Upper lobe of left lung (tissue), 6 donors: ENCODE data around the gene MCF2L2. TPM values are rescaled to one million over a fixed set of nuclear protein-coding genes. Genes with fewer than 3 reads are reported as not detected.

Source experiments
- ATAC-seq, 2 donors: fragments of 200-7000 bp; cut with Tn5 transposase; one replicate each; pipeline ENCODE4 v1.9.1; 2022; ENCODE audit warnings: mild to moderate bottlenecking in 2 of 2, moderate library complexity in 2 of 2; ENCODE audit not compliant: low FRiP score in 2 of 2
- DNase-seq, 2 donors: peaks; one replicate each; pipeline ENCODE4 v3.0.0-alpha.2; 2019 to 2020
- H3K27ac ChIP-seq, 4 donors: fragments of 200-600 bp; sonication (generic); one replicate each; pipeline ENCODE4 v1.5.1; 2016 to 2019
- H3K27me3 ChIP-seq, 4 donors: fragments of 200-600 bp; sonication (generic); one replicate each; pipeline ENCODE4 v1.5.1; 2017 to 2019
- H3K36me3 ChIP-seq, 4 donors: fragments of 200-600 bp; sonication (generic); one replicate each; pipeline ENCODE4 v1.5.1; 2016 to 2019
- H3K4me1 ChIP-seq, 4 donors: fragments of 200-600 bp; sonication (generic); one replicate each; pipeline ENCODE4 v1.5.1; 2018 to 2019
- H3K4me3 ChIP-seq, 4 donors: fragments of 200-600 bp; sonication (generic); one replicate each; pipeline ENCODE4 v1.5.1; 2017 to 2019; ENCODE audit warnings: mild to moderate bottlenecking in 2 of 4, moderate library complexity in 1 of 4
- H3K9me3 ChIP-seq, 4 donors: fragments of 200-600 bp; sonication (generic); one replicate each; pipeline ENCODE4 v1.5.1; 2018 to 2019
- EP300 ChIP-seq, 4 donors: sonication (generic); formaldehyde crosslinking; IDR thresholded peaks; one replicate each; pipeline ENCODE4 v1.5.1; 2017; ENCODE audit warnings: antibody characterized with exemption in 4 of 4, control low read depth in 2 of 4
- POLR2A ChIP-seq, 4 donors: fragments of 450-650 bp; IDR thresholded peaks; one replicate each; pipeline ENCODE4 v1.5.1; 2016 to 2017; ENCODE audit warnings: antibody characterized with exemption in 4 of 4, mild to moderate bottlenecking in 2 of 4
- POLR2AphosphoS5 ChIP-seq, 2 donors: sonication (generic); formaldehyde crosslinking; IDR thresholded peaks; one replicate each; pipeline ENCODE4 v1.5.1; 2017; ENCODE audit warnings: antibody characterized with exemption in 2 of 2
- WGBS, 2 donors: methylation state at CpG; one replicate each; pipeline ENCODE4 v1.1.5; 2017 to 2018; 5-methylcytosine and 5-hydroxymethylcytosine counted together
- total RNA-seq, 6 donors: library from RNA; depleted of rRNA in 4 of 6; stranded (reverse); fragments of >200 nt in 4 of 6; gene quantifications; one replicate each; pipeline versions ENCODE4 v1.1.0 to v1.2.1, GENCODE V29; 2016 to 2021
- TF ChIP-seq, protein P1 (sequence below), 6 experiments: fragments of 450-650 bp in 4 of 6; fragments of 200-600 bp in 2 of 6; sonication (generic) in 2 of 6; IDR thresholded peaks; one replicate each; pipeline ENCODE4 v1.5.1; 2016 to 2019; ENCODE audit warnings: antibody characterized with exemption in 6 of 6
- donor health status: DM: no; HTN: no; CAD: no; lungs with moderate emphysema.
- donor health status: DM: no; HTN: yes; CAD: no; lungs with severe emphysema.

The MCF2L2 gene
- total RNA-seq, 6 donors from 2014 or later: 0.22 to 2.0 (median 1.2) TPM

DNA sequence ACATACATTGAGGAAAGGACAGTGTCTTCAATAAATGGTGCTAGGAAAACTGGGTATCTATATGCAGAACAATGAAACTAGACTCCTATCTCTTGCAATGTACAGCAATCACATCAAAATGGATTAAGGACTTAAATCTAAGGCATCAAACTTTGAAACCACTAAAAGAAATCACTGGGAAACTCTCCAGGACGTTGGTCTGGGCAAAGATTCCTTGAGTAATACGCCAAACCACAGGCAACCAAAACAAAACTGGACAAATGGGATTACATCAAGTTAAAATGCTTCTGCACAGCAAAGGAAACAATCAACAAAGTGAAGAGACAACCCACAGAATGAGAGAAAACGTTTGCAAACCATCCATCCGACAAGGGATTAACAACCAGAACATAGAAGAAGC, 280.4 kb downstream of the MCF2L2 start:
- WGBS, 2 donors: 54 to 57% methylated on average over 4 of the region's 4 CpGs
- no peak for TF ChIP-seq POLR2AphosphoS5 (IDR thresholded peaks at IDR 0.05)
- TF ChIP-seq, protein P1, sequence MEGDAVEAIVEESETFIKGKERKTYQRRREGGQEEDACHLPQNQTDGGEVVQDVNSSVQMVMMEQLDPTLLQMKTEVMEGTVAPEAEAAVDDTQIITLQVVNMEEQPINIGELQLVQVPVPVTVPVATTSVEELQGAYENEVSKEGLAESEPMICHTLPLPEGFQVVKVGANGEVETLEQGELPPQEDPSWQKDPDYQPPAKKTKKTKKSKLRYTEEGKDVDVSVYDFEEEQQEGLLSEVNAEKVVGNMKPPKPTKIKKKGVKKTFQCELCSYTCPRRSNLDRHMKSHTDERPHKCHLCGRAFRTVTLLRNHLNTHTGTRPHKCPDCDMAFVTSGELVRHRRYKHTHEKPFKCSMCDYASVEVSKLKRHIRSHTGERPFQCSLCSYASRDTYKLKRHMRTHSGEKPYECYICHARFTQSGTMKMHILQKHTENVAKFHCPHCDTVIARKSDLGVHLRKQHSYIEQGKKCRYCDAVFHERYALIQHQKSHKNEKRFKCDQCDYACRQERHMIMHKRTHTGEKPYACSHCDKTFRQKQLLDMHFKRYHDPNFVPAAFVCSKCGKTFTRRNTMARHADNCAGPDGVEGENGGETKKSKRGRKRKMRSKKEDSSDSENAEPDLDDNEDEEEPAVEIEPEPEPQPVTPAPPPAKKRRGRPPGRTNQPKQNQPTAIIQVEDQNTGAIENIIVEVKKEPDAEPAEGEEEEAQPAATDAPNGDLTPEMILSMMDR (IDR thresholded peaks at IDR 0.05): no peak
- no peak for TF ChIP-seq EP300 (IDR thresholded peaks at IDR 0.05)
- no peak for TF ChIP-seq POLR2A (IDR thresholded peaks at IDR 0.05)
- Histone ChIP-seq H3K27ac (no peak overlapping the region), H3K4me1 (peaks cover 0 to 20% (median 3%) of the 10 kb centered on the region in 4 donors), H3K36me3 (no peaks in the 10 kb centered on the region), H3K9me3 (no peaks in the 10 kb centered on the region), H3K27me3 (no peaks in the 10 kb centered on the region), H3K4me3 (no peak overlapping the region)
- DNase-seq (no peak), ATAC-seq (no peak)

DNA sequence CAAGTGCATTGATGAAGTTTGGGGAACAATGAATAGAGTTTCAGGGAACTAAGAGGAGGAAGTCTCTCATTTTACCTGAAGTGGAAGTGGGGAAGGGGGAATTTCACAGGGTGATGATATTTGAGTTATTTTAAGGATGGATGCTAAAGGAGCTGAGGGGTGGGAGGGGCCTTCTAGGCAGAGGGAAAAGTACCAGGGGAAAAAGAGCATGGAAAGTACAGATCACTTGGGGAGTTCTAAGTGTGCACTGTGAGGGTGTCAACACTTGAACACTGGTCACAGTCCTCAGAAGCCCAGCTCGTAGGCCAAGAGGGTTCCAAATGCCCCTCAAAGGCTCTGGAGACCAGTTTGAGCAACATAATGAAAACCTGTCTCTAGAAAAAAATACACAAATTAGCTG, 284.1 kb downstream of the MCF2L2 start:
- Histone ChIP-seq H3K4me3 (no peak overlapping the region), H3K36me3 (no peaks in the 10 kb centered on the region), H3K27me3 (no peaks in the 10 kb centered on the region), H3K27ac (peak overlapping the region in 1 of 4 donors; percentile 64), H3K9me3 (no peaks in the 10 kb centered on the region), H3K4me1 (peaks cover 0 to 11% (median 0%) of the 10 kb centered on the region in 4 donors)
- ATAC-seq (peak in 1 of 2 donors; percentile 66), DNase-seq (peak in 1 of 2 donors; percentile 67)
- TF ChIP-seq, protein P1 (IDR thresholded peaks at IDR 0.05): no peak
- peak in 1 of 4 donors; percentile 14 for TF ChIP-seq POLR2A (IDR thresholded peaks at IDR 0.05)
- TF ChIP-seq POLR2AphosphoS5 (IDR thresholded peaks at IDR 0.05): peak in 1 of 2 donors; percentile 27
- TF ChIP-seq EP300 (IDR thresholded peaks at IDR 0.05): peak in 1 of 4 donors; percentile 82
- 33 to 59% methylated on average over 1 of the region's 1 CpG for WGBS, 2 donors

DNA sequence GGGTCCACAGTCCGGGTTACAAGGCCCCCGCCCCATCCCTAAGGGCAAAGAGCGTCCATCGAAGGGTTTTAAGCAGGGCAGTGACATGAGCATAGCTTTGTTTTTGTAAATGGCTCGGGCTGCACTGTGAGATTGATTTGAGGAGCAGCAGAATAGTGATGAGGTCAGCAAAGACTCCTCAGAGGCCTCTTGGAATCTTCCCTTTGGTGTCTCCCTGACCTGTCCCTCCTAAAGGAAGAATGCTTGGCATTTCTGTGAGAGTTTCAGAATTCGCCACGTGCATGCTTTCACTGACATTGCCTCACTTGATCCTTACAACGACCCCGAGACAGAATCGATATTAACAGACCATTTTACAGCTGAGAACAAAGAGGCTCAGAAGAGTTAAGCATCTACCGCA, 286.2 kb downstream of the MCF2L2 start:
- Histone ChIP-seq H3K36me3 (no peaks in the 10 kb centered on the region), H3K27me3 (no peaks in the 10 kb centered on the region), H3K4me3 (no peak overlapping the region), H3K27ac (no peak overlapping the region), H3K9me3 (no peaks in the 10 kb centered on the region), H3K4me1 (peaks cover 0 to 11% (median 0%) of the 10 kb centered on the region in 4 donors)
- TF ChIP-seq POLR2A (IDR thresholded peaks at IDR 0.05) (no peak), POLR2AphosphoS5 (IDR thresholded peaks at IDR 0.05) (no peak), EP300 (IDR thresholded peaks at IDR 0.05) (no peak)
- TF ChIP-seq, protein P1 (IDR thresholded peaks at IDR 0.05): no peak
- DNase-seq (no peak), ATAC-seq (no peak)
- 70 to 81% methylated on average over 9 to 11 of the region's 11 CpGs for WGBS, 2 donors

DNA sequence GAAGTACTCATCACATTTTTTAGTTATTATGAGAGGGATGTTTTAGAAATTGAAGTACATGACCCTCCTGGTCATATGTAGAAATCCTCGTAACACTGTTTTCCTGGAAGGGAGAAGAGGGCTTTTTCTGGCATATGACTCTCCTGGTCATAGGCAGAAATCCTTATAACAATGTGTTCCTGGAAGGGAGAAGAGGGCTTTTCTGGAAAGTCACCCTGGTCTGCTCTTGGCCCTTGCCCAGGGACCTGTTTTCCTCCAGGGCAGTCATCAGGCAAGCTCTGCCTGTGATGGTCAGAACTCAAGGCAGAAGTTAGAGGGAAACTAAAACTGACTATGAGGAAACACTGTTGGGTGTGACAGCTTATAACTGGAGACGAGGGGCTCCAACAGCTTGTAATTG, 293.6 kb downstream of the MCF2L2 start:
- H3K4me1 ChIP-seq: peaks cover 0 to 18% (median 0%) of the 10 kb centered on the region in 4 donors
- 57 to 63% methylated on average over 2 of the region's 2 CpGs for WGBS, 2 donors
- peak in 1 of 2 donors; percentile 68 for DNase-seq

More for the DNA sequence above, 293.6 kb downstream of the MCF2L2 start:
- TF ChIP-seq POLR2AphosphoS5 (IDR thresholded peaks at IDR 0.05) (peak; percentile 45 to 64), POLR2A (IDR thresholded peaks at IDR 0.05) (no peak), EP300 (IDR thresholded peaks at IDR 0.05) (peak in 3 of 4 donors; percentile 82 to 99 (median 93))
- TF ChIP-seq, protein P1 (IDR thresholded peaks at IDR 0.05): no peak
- Histone ChIP-seq H3K9me3 (peaks cover 0 to 1% (median under 1%) of the 10 kb centered on the region in 4 donors), H3K27ac (peak overlapping the region in 2 of 4 donors; percentile 66 to 67), H3K27me3 (no peaks in the 10 kb centered on the region), H3K36me3 (no peaks in the 10 kb centered on the region), H3K4me3 (no peak overlapping the region)
- ATAC-seq: peak in 1 of 2 donors; percentile 17
